Germinal center (tissue), 1 donor: ENCODE results near the gene HOXA1.

Experiments
- DNase-seq: peaks from one replicate; pipeline ENCODE4 v3.0.0; 2012; ENCODE audit warnings: mixed read lengths, low spot score

Gene HOXA1

DNA sequence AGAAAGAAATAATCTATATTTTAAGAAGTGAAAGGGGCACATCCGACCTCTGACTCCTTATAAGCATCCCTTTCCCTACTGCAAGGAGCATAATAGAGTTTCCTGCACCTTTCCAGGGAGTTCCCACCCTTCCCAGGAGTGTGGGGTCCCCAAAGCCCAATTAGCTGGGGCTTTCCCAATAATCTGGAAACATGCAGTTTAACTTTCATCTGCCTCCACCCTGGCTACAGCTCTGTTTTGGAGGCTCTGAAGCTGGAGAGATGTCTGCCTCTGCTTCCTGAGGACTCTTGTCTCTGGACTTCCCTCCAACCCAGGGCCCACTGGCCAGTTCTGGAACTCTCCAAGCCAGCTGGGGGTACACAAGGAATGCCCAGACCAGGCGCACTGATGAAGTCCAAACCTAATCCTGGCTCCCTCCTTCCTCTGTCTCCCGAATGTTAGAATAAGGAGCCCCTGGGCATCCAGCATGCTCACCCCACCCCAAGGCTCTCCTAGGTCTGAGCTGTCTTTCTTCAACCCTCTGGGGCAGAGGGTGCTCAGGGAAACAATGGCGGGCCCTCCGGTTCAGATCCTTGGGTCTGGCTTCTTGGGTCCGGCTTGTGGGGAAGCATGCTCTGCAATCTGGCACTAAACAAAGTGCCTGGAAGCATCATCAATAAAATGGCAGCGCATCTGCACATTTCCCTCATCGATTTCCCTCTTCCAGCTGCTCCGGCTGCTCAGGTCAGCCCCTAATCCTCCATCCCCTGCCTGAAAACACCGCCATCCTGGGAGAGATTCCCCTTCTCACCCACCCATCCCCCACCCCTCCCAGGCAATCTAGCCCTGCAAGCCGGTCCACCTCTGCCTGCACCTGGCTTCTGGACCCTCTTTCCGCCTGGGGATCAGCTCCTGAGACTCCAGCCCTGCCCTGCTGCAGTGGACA lies 21.4 kb upstream of the HOXA1 start:
- no peak for DNase-seq

DNA sequence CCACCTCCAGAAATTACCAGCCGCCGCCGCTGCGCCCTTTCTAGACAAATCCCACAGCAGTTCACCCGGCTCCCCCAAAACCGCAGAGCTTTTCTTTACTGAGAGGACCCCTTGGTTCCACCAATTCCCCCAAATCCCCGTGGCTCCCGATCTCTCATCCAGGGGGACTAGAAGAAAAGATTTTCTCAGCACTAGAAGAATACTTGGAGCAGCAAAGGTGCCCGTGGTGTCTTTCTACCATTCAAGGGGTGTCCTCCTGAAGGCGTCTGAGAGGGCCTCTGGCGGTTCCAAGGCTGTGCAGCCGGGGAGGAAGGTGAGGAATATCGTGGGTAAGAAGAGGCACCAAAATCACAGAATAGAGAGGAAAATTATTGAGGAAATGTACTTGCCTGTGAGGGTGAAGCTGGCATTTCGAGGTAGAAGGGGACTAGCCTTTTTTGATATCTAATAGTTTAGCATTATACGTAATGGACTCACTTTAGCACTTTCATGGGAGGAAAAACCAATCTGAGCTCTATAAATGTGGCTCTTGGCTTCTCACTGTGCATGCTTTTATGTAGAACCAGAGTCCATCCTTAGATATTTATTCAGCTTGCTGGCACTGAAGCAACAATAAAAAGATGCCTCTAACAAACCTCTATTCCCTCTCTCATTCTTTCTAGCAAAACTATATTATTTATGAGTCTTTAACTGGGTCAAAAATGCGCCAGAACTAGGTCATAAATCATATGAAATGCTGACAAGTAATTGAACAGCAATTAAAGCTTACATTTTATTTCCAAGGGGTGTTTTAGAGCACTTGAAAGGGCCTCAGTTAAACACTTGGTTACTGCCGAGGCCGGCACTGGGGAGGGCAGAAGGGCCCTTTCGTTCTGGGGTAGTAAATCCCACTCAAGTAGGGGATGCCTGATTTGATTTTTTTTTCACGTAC lies 20.5 kb upstream of the HOXA1 start:
- no peak for DNase-seq

DNA sequence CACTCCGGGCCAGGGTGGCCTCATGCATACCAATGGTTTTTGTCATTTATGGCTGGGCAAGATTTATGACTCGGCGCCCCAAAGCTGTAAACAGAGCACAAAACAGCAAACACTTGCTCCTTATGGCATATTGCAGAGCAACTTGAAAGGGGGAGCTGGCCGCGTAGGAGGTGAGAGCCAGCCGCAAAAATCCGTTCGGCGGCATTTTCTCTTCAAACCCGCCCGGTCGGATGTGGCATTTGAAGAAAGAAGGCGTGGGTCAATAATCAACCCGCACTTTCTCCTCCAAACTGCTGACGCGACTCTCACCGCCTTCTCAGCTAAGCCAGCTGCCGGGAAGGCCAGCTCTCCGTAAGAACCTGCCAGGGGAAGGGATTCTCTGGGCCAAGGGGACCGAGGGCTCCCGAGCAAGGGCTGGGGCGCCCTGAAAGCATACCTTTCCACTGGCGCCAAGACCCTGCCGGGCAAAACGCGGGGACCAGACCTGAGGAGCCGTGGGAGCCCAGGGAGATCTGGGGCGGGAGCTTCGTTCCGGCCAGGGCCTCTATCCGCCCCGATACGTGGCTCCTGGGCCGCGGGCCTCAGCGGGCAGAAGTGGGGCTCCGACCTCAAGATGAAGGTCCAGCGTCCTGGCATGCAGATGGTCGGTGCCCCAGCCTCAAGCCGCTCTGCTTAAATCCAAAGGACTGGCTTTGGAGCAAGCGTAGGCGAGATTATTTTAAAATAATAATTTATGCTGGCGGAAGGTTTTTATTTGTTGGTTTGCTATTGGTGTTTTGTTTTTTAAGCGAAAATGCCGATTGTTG lies 19.6 kb upstream of the HOXA1 start:
- no peak for DNase-seq

GRCh38 chr7:27114881-27115220 lies 19.1 kb upstream of the HOXA1 start:
- DNase-seq = no peak

GRCh38 chr7:27113991-27114769 lies 18.4 kb upstream of the HOXA1 start:
- DNase-seq = no peak

DNA sequence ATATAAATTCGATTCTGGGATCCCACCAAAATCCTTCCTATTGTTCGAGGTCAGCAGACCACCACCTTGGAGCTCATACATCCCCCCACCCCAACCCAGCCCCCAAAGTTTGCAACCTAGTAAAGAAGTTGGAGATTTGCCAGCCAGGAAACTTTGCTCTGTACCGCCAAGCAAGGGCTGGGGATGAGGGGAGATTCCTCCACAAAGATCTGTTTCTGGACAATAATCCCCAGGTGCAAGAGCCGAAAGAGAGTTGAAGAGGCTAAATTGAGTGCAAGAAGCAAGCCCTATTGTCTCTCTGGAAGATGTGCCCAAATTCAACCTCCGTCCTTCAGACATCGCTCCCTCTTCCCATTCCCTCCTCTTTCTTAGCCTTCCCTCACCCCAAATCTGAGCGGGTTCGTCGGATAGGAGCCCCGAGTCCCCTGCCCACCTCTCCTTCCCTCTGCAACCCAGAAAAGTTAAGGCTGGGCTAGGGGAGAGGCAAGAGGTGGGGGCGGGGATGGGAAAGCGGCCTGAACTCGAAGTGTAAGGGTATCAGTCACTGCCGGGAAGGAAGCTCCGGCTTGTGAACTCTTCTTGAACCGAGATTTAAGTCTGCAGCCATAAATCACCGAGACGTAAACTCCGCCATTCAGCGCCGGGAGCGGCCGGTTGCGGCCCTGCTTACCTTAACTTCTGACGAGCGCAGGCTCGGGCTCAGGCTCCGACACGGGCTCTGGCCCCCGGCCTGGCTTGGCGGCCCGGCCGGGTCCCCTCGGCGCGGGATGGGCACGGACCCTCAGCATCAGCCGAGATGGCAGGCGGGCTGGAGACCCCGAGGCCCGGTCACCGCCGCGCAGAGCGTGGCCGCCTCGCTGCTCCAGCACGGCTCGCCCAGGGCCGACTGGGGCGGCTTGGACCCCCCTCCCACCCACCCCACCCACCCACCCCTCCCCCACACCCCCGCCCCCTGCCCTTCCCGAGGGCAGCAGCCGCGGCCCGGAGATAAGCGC lies 17.5 kb upstream of the HOXA1 start:
- DNase-seq = no peak

GRCh38 chr7:27112361-27112760 lies 16.6 kb upstream of the HOXA1 start:
- DNase-seq = no peak

DNA sequence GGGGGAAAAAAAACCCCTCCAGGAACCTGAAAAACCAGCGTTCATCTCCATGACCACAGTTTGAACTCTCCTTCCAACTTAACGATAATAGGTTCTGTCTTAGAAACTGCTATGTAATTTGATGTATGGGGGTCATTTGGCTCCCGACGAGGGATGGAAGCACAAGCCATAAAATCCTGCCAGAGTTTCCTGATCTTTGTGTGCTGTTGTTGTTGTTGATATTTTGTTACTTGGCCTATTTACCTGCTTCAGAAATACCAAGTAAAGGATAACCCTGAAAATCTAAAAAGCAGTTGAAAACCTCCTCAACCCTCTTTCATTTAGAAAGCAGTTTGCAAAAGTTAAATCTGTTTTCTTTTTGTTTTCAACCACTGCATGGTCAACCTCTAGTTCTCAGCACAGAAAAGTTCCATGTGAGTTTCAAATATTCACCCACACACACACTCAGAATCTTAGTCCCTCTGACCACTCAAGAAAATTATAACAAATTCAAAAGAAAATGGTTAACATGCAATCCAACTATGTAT lies 16.0 kb upstream of the HOXA1 start:
- no peak for DNase-seq

- DNase-seq = no peak
Observed at GRCh38 chr7:27111042-27111750, 15.4 kb upstream of the HOXA1 start.

DNA sequence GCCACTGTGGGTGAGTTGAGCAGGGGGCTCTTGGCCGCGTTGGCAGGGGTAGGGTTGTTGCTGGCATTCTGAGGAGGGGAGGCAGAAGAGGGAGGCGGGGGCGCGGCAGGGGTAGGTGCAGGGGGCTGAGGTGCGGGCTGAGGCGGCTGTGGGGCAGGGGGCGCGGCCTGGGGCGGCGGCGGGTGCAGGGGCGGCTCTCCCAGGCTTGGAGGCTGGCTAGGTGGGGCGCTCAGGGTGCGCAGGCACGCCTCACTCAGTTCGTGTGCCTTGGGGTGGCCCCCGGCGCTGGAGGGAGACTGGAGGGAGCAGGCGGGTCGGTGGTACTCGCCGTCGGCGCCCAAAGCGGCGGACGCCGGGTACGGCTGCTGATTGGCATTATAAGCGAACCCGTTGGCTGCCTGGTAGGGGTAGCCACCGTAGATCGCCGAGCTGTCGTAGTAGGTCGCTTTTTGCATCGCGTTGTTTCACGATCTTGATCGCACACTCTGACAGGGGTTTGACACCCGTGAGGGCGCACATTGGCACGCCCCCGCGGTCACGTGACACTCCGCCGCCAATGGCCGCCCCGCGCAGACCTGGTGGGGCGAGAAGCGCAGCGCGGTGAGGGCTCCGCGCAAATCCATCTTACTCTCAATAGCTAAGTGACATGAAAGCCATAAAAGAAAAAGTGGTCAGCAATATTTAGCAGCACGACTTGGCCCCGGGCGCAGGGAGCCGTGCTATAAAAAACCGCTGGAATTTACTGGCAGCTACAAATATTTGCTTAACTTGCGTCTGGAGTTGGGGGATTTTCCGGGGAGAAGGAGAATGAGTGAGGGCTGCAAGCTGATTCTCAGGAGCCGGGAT lies 14.6 kb upstream of the HOXA1 start:
- DNase-seq = no peak

GRCh38 chr7:27109466-27110185 lies 13.8 kb upstream of the HOXA1 start:
- no peak for DNase-seq

- DNase-seq = no peak
Observed at GRCh38 chr7:27108390-27109127, 12.8 kb upstream of the HOXA1 start.

DNA sequence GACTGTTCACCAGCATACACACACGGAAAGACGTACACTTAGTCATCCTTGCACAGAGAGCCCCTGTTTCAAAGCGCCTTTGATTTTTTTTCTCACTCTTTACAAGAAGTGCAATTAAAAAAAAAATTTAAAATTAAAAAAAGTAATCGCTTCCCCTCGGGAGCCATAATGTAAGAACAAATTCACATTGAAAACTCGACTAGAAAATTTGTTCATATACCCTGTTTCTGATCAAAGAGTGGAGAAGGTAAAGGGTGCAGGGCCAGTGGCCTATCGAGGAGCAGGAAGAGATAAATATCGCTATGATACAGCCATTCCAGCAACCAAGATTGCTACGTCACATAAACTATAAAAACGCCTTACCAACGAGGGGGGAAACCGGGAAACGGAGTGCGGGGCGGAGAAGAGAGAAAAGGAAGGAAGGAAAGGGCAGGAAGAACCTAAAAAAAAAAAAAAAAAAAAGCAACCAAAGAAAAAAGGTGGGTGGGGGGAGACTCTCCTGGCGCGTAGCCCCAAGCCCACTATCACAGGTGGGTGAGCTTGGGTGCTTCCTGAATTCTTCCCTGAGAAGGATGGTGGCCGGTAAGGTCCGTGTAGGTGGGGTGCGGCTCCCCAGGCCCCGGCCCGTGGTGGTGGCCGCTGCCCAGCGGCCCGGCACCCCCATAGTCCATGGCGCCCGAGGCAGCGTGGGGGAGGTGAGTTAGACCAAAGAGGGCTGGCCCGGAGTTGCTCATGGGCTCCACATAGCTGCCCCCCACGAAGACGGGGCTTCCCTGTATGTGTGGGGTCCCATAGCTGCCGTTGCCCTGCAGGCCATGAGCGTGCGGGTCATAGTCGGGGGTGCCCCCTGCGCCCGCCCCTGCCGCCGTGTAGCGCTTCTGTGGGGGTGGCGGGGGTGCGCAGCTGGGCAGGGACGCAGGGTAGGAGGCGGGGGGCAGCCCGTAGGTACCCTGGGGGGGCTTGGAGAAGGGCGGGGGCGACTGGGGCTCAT lies 11.9 kb upstream of the HOXA1 start:
- no peak for DNase-seq

DNA sequence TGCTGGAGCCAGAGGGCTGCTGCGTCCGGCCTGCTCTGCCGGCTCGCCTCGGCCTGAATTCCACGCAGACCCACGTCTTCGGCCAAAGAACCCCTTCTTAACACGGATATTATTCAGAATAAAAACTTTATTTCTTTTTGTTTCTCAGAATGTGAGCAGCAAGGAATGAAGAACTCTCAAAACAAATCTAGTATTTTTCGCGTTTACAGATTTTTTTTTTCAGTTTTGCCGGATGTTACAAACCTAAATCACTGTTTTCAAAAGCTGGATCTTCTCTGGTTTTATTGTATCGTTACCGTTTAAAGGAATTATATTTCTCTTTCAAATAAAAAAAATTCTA lies 11.1 kb upstream of the HOXA1 start:
- no peak for DNase-seq

- no peak for DNase-seq
Observed at GRCh38 chr7:27106181-27106900, 10.5 kb upstream of the HOXA1 start.
